ENCODE results near the gene ALK.

DNA sequence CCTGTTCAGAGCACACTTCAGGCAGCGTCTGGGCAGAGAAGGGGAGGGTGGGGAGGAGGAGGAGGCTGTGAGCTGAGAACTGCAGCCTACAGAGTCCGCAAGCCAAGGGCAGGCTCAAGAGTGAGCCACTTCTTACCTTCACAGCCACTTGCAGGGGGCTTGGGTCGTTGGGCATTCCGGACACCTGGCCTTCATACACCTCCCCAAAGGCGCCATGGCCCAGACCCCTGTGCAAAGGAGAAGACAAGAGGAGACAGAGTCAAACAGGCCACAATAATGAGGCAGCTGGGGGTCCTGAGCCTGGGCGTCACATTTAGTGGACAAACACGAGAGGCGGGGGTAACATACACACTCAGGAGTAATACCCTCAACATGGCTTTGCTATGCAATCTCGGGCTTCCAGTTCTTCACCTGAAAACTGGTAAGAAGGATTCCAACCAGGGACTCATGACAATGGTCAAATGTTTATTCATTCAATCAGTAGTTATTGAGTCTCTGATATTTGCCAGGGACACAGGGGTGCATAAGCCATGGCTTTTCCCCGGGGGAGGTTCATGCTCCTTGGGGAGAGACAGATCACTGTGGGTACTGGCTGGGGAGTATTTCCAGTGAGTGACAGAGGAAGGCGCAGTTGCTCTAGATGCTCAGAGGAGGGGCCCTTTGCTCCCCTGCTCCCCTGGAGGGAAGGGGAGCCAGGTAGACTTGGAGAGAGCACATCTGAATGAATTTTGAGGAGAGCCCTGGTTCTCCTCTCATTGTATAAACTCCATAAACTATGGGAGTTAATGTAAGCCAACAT, 698.8 kb downstream of the ALK start:
- TF ChIP-seq, protein P1, sequence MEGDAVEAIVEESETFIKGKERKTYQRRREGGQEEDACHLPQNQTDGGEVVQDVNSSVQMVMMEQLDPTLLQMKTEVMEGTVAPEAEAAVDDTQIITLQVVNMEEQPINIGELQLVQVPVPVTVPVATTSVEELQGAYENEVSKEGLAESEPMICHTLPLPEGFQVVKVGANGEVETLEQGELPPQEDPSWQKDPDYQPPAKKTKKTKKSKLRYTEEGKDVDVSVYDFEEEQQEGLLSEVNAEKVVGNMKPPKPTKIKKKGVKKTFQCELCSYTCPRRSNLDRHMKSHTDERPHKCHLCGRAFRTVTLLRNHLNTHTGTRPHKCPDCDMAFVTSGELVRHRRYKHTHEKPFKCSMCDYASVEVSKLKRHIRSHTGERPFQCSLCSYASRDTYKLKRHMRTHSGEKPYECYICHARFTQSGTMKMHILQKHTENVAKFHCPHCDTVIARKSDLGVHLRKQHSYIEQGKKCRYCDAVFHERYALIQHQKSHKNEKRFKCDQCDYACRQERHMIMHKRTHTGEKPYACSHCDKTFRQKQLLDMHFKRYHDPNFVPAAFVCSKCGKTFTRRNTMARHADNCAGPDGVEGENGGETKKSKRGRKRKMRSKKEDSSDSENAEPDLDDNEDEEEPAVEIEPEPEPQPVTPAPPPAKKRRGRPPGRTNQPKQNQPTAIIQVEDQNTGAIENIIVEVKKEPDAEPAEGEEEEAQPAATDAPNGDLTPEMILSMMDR (IDR thresholded peaks at IDR 0.05), result no peak
- TF ChIP-seq POLR2A (IDR thresholded peaks at IDR 0.05), result no peak

All from Peyer's patch (tissue), 4 donors.